Activated CD8-positive, alpha-beta T cell treated with anti-CD3 and anti-CD28 coated beads, Interleukin-2, amount 10 ng/mL, durations not matched to agents 7 days and 5 days (primary cell): ENCODE measurements around the gene FOXK1. TPM values are rescaled to one million over a fixed set of nuclear protein-coding genes. Genes with fewer than 3 reads are reported as not detected.

Source experiments
- ATAC-seq: fragments of 150-1000 bp; cut with Tn5 transposase; one replicate; pipeline ENCODE4 v1.10.0; 2021; ENCODE audit warnings: moderate library complexity
- CTCF ChIA-PET: fragments of 350-600 bp; sonication (Branson Sonifier 250); formaldehyde crosslinking; loops from one replicate; lab custom pipeline; 2021; ENCODE audit warnings: antibody characterized with exemption; lab: Charles Lee
- POLR2A ChIA-PET: fragments of 350-600 bp; sonication (Branson Sonifier 250); formaldehyde crosslinking; loops from one replicate; lab custom pipeline; 2021; ENCODE audit warnings: antibody characterized with exemption; lab: Charles Lee
- DNase-seq: peaks from one replicate; pipeline ENCODE4 v3.0.0-alpha.2; 2020
- H3K27ac Mint-ChIP-seq: one replicate; pipeline ENCODE4 v1.8.0; 2021; ENCODE audit warnings: mild to moderate bottlenecking, mixed read lengths
- H3K27me3 Mint-ChIP-seq: one replicate; pipeline ENCODE4 v1.8.0; 2021; ENCODE audit warnings: low read depth, mixed read lengths
- H3K36me3 Mint-ChIP-seq: one replicate; pipeline ENCODE4 v1.8.0; 2021; ENCODE audit warnings: low read depth, mixed read lengths
- H3K4me1 Mint-ChIP-seq: one replicate; pipeline ENCODE4 v1.8.0; 2021; ENCODE audit warnings: low read depth, mixed read lengths
- H3K4me3 Mint-ChIP-seq: one replicate; pipeline ENCODE4 v1.8.0; 2021; ENCODE audit warnings: mild to moderate bottlenecking, mixed read lengths
- H3K9me3 Mint-ChIP-seq: one replicate; pipeline ENCODE4 v1.8.0; 2022; ENCODE audit warnings: mixed read lengths; ENCODE audit not compliant: insufficient read depth
- total RNA-seq, 2 experiments: library from RNA; stranded (reverse); gene quantifications; one replicate each; pipeline ENCODE4 v1.2.3, GENCODE V29; 2021

FOXK1 gene
- total RNA-seq, 2 experiments from 2014 or later: 26.8 to 28.5 TPM

GRCh38 chr7:4786015-4786414, 103.9 kb downstream of the FOXK1 start:
- POLR2A ChIA-PET: no interaction called here

GRCh38 chr7:4787541-4787940, 105.4 kb downstream of the FOXK1 start:
- Mint-ChIP-seq H3K27me3 (no peaks in the 10 kb centered on the region), H3K4me1 (no peaks in the 10 kb centered on the region), H3K27ac (no peak overlapping the region), H3K36me3 (peaks cover 9% of the 10 kb centered on the region), H3K9me3 (no peaks in the 10 kb centered on the region), H3K4me3 (no peak overlapping the region)
- ChIA-PET POLR2A (no interaction called here), CTCF (interaction anchor here (0.8 kb wide), 1 partner anchor 117 kb away, joined by 3 read pairs; no protein-coding TSS in a partner anchor)
- ATAC-seq (no peak), DNase-seq (no peak)

More at GRCh38 chr7:4786015-4786414, 103.9 kb downstream of the FOXK1 start:
- H3K4me1 Mint-ChIP-seq: no peaks in the 10 kb centered on the region
- DNase-seq (no peak), ATAC-seq (no peak)
- peaks cover 13% of the 10 kb centered on the region for H3K36me3 Mint-ChIP-seq
- no peaks in the 10 kb centered on the region for H3K27me3 Mint-ChIP-seq
- no peak overlapping the region for H3K4me3 Mint-ChIP-seq
- H3K27ac Mint-ChIP-seq: no peak overlapping the region
- CTCF ChIA-PET: no interaction called here
- H3K9me3 Mint-ChIP-seq: no peaks in the 10 kb centered on the region

DNA sequence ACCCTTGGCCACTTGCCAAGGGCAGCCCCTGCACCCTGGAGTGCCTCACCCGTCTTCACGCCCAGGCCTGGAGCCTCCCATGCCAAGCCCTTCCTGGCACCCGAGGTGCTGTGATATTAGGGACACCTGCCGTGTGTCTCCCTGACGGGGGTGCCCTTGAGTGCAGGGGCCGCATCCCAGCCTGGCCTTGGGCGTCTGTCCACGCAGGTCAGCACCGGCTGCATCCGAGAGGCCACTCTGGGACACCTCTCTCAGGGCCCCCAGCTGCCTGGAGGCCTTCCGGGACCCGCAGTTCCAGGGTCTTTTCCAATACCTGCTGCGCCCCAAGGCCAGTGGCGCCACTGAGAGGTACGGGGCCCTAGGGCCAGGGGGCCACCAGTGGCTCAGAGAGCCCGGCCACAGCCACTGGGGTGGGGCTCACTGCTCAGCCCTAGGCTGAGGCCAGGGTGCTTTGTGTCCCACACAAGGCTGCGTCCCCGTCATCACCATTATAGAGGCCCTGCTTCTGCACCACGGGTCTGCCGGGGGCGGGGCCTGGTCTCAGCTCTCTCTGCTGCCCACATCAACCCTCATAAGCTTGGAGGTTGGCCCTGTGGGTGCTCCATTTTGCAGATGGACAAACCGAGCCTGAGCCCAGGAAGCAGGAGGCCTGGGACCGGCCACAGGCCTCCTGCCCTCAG, 106.0 kb downstream of the FOXK1 start:
- Mint-ChIP-seq H3K27ac (no peak overlapping the region), H3K27me3 (no peaks in the 10 kb centered on the region), H3K4me3 (no peak overlapping the region), H3K4me1 (no peaks in the 10 kb centered on the region), H3K36me3 (peaks cover 8% of the 10 kb centered on the region), H3K9me3 (no peaks in the 10 kb centered on the region)
- no peak for DNase-seq
- ATAC-seq: no peak
- ChIA-PET CTCF (no interaction called here), POLR2A (no interaction called here)

GRCh38 chr7:4788627-4789189, 106.6 kb downstream of the FOXK1 start:
- Mint-ChIP-seq H3K36me3 (peaks cover 8% of the 10 kb centered on the region), H3K4me3 (no peak overlapping the region), H3K27ac (no peak overlapping the region), H3K27me3 (no peaks in the 10 kb centered on the region), H3K9me3 (no peaks in the 10 kb centered on the region), H3K4me1 (no peaks in the 10 kb centered on the region)
- ChIA-PET POLR2A (interaction anchor here (1.3 to 1.8 kb wide), 2 partner anchors 10 to 13 kb away, joined by 3 to 6 read pairs; partner anchors contain the start of gene AP5Z1), CTCF (interaction anchor here (1.2 kb wide), 1 partner anchor 10 kb away, joined by 3 read pairs; no protein-coding TSS in a partner anchor)
- DNase-seq (no peak), ATAC-seq (no peak)

- no peaks in the 10 kb centered on the region for H3K4me1 Mint-ChIP-seq
- no peak overlapping the region for H3K27ac Mint-ChIP-seq
- H3K9me3 Mint-ChIP-seq: no peaks in the 10 kb centered on the region
- DNase-seq (no peak), ATAC-seq (no peak)
- no peaks in the 10 kb centered on the region for H3K27me3 Mint-ChIP-seq
- ChIA-PET CTCF (interaction anchor here (0.5 to 1.2 kb wide), 2 partner anchors 11 to 1521 kb away, joined by 3 to 4 read pairs; no protein-coding TSS in a partner anchor), POLR2A (interaction anchor here (1.3 to 1.8 kb wide), 2 partner anchors 11 to 14 kb away, joined by 3 to 6 read pairs; partner anchors contain the start of gene AP5Z1)
- no peak overlapping the region for H3K4me3 Mint-ChIP-seq
- peaks cover 13% of the 10 kb centered on the region for H3K36me3 Mint-ChIP-seq
These were observed 107.3 kb downstream of the FOXK1 start for GRCh38 chr7:4789194-4790077.

- H3K27me3 Mint-ChIP-seq: no peaks in the 10 kb centered on the region
- no peaks in the 10 kb centered on the region for H3K9me3 Mint-ChIP-seq
- ChIA-PET CTCF (interaction anchor here (1.2 kb wide), 1 partner anchor 12 kb away, joined by 3 read pairs; no protein-coding TSS in a partner anchor), POLR2A (interaction anchor here (0.6 to 1.8 kb wide), 2 partner anchors 15 to 1277 kb away, joined by 5 to 6 read pairs; partner anchors contain the start of gene AP5Z1)
- no peak for DNase-seq
- no peak overlapping the region for H3K4me3 Mint-ChIP-seq
- no peaks in the 10 kb centered on the region for H3K4me1 Mint-ChIP-seq
- H3K36me3 Mint-ChIP-seq: peaks cover 16% of the 10 kb centered on the region
- H3K27ac Mint-ChIP-seq: no peak overlapping the region
- ATAC-seq: peak; percentile 11
These were observed 108.0 kb downstream of the FOXK1 start for GRCh38 chr7:4790078-4790465.

GRCh38 chr7:4790516-4790991, 108.5 kb downstream of the FOXK1 start:
- Mint-ChIP-seq H3K27me3 (no peaks in the 10 kb centered on the region), H3K9me3 (no peaks in the 10 kb centered on the region), H3K4me3 (no peak overlapping the region), H3K36me3 (peaks cover 16% of the 10 kb centered on the region), H3K27ac (no peak overlapping the region), H3K4me1 (no peaks in the 10 kb centered on the region)
- CTCF ChIA-PET: no interaction called here
- POLR2A ChIA-PET: interaction anchor here (0.6 to 1.8 kb wide), 2 partner anchors 15 to 1277 kb away, joined by 5 to 6 read pairs; partner anchors contain the start of gene AP5Z1
- ATAC-seq (no peak), DNase-seq (no peak)

DNA sequence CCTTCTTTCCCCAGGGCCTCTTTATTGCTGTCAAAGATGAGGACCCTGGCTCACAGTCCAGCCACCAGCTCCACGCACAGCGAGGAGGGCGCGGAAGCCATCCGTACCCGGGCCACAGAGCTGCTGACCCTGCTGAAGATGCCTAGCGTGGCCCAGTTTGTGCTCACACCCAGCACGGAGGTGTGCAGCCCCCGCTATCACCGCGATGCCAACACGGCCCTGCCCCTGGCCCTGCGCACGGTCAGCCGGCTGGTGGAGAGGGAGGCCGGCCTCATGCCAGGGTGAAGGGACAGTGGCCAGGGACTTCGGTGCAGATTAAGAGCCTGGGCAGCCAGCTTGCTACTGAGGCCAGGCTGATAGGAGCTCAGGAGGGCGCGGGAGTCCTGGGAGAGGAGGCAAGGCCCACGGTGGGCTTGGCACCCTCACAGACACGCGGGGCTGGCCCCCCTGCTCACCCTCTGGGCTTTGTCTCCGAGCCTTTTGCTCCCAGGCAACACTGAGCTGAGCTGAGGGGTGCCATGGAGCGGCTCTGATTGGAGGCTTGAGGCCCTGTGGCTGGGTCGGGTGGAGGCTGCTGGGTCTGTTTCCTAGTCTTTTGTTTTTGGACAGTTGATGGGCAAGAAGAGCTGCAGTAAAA, 109.1 kb downstream of the FOXK1 start:
- Mint-ChIP-seq H3K9me3 (no peaks in the 10 kb centered on the region), H3K27me3 (no peaks in the 10 kb centered on the region), H3K27ac (no peak overlapping the region), H3K36me3 (peaks cover 18% of the 10 kb centered on the region), H3K4me3 (no peak overlapping the region), H3K4me1 (no peaks in the 10 kb centered on the region)
- DNase-seq (no peak), ATAC-seq (no peak)
- CTCF ChIA-PET: interaction anchor here (1.0 to 2.2 kb wide), 3 partner anchors 16 to 294 kb away, joined by 3 to 10 read pairs (median 3); partner anchors contain the start of gene AP5Z1
- POLR2A ChIA-PET: interaction anchor here (1.6 kb wide), 1 partner anchor 16 kb away, joined by 9 read pairs; the partner anchor contains the start of gene AP5Z1

- POLR2A ChIA-PET: interaction anchor here (1.6 kb wide), 1 partner anchor 17 kb away, joined by 9 read pairs; the partner anchor contains the start of gene AP5Z1
- H3K9me3 Mint-ChIP-seq: no peaks in the 10 kb centered on the region
- no peak overlapping the region for H3K4me3 Mint-ChIP-seq
- DNase-seq: peak; percentile 67
- no peak overlapping the region for H3K27ac Mint-ChIP-seq
- H3K27me3 Mint-ChIP-seq: no peaks in the 10 kb centered on the region
- peak; percentile 57 for ATAC-seq
- H3K4me1 Mint-ChIP-seq: no peaks in the 10 kb centered on the region
- peaks cover 19% of the 10 kb centered on the region for H3K36me3 Mint-ChIP-seq
- CTCF ChIA-PET: interaction anchor here (1.0 to 2.2 kb wide), 3 partner anchors 17 to 293 kb away, joined by 3 to 10 read pairs (median 3); partner anchors contain the start of gene AP5Z1
These were observed 109.8 kb downstream of the FOXK1 start for GRCh38 chr7:4791738-4792536.

DNA sequence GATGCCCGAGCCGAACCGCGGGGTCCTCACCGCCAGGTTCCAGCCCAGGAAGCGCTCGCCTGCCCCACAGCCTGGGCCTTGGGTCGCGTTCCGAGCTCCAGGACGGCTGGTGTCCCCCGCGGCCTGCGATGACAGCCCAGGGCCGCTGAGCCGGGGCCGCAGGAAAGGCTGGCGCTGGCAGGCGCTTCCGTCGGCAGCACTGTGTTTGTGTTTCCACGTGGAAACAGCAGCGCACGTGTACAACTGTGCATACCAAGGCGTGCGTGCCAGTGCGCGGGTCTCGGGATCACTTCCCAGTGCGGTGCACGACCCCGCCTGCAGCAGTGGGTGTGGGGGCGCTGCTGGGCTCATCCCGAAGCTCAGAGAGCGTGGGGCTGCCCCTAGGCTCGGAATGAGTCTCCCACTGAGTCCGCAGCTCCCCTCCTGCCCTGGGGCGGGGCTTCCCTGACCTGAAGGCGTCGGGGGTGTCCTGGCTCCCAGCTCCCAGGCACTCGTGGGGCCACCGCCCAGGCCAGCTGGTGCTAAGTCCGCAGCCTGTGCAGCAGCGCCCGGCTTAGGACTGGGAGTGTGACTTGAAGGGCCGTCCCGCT, 110.5 kb downstream of the FOXK1 start:
- H3K27me3 Mint-ChIP-seq: no peaks in the 10 kb centered on the region
- no peak overlapping the region for H3K27ac Mint-ChIP-seq
- H3K4me1 Mint-ChIP-seq: no peaks in the 10 kb centered on the region
- peak; percentile 10 for ATAC-seq
- peaks cover 19% of the 10 kb centered on the region for H3K36me3 Mint-ChIP-seq
- H3K9me3 Mint-ChIP-seq: no peaks in the 10 kb centered on the region
- DNase-seq: no peak
- POLR2A ChIA-PET: interaction anchor here (1.6 kb wide), 1 partner anchor 17 kb away, joined by 9 read pairs; the partner anchor contains the start of gene AP5Z1
- CTCF ChIA-PET: interaction anchor here (1.0 to 2.2 kb wide), 3 partner anchors 17 to 292 kb away, joined by 3 to 10 read pairs (median 3); partner anchors contain the start of gene AP5Z1
- H3K4me3 Mint-ChIP-seq: no peak overlapping the region
